ENCODE measurements around the gene ZNF334.

ZNF334 gene

GRCh38 chr20:46512943-46513844 lies at the start of gene ZNF334:
Gene ZNF334 (minus strand): TSS chr20:46513559. CDS start chr20:46512102, 1,457 bp downstream.
- FAIRE-seq: no peak

DNA sequence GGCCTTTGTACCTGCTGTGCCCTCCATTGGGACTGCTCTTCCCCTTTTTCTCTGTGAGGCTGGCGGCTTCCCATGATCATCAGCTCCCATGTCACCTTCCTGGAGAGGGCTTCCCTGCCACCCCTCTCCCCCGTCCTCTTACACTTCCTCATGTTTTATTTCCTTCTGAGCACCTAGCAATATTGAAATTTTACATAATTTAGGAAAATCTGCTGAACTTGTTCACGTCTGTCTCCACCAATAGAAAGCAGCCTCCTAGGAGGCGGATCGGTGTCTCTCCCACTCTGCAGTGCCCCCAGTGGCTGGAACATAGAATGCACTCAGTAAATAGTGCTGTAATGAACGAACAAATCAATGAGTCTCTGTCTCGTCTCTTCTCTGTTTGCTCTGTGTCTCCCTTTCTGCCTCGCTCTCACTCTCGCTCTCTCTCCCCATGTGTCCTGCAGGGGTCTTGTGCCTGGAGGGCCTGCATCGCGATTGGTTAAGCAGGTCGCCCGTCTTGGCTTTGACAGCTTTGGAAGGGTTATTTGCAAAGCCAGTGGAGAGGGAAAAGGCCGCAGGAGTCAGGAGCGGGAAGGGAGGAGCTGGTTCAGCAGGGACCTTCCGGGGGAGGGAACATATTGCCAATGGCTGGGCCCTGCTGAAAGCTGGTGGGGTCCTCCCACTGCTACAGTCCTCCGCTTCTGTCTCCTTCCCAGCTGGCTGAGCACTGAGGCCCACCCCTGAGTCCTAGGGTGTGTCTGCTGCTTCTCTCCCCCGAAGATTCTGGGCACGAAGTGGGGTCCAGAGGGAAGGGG lies 49.2 kb upstream of the ZNF334 start:
- FAIRE-seq: peak; percentile 53

DNA sequence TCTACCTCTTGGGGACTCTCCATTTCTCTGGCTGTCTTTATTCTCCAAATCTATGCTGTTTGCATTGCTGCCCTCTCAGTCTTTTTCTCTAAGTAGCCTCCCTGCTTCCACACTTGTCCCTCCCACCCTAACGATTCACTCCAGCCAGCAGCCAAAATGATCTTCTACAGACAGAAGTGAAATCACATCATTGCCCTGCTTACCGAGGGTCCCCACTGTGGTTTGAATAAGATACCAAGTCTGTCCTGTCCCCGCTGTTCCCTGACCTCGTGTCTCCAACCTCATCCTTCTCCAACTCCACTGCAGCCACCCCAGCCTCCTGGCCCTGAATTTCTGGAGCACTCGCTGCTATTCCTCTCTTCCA lies 48.6 kb upstream of the ZNF334 start:
- FAIRE-seq: no peak

DNA sequence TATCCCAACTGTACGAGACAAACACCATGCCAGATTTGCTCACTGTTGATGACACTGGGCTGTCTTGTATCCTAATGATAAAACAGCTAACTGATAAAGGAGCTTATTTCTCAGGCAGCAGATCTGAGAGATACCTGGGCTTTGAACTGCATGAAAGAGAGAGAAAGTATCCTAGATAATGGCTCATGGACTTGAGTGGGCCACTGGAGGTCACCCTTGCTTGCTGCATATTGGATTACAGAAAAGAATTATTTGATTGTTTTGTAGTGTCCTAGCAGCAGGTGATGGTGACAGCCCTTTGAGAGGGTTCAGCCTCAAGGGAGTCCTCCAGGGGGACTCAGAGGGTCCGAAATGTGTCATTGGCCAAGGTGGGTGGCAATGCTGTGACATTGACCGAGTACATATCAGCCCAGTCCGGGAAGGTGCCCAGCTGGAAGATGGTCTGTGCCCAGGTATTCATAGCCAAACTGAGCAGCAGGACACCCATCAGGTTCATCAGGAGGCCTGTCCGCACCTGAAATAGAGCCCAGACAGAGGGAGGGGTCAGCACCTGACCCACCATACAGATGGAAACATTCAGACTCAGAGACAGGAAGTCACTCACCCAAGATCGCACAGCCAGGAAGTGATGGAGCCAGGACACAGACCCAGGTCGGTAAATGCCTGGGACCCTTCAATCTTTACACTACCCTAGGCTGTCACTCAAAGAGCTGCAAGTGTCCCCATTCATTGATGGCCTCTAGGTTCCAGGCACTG lies 46.5 kb upstream of the ZNF334 start:
- no peak for FAIRE-seq

GRCh38 chr20:46559001-46559400 lies 45.6 kb upstream of the ZNF334 start:
- FAIRE-seq: no peak

DNA sequence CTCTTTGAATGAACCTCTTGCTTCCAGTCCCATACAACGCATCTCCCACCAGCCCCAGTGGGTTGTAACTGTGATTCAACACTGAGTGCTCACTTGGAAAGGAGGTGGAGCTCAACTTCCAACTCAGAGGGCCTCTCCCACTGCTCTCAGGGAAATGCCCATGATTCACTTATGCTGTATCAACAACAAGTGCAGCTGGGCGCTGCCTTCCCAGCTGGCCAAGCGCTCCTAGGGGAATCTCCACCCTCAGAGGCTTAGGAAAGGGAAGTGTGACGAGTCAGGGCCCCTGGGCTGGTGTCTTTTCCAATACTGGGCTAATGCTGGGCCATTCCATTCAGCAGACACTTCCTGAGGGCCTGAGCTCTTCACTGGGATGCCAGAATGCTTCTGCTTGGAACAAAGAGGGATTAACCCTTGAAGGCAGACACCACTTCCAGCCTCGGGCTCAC lies 45.2 kb upstream of the ZNF334 start:
- no peak for FAIRE-seq

DNA sequence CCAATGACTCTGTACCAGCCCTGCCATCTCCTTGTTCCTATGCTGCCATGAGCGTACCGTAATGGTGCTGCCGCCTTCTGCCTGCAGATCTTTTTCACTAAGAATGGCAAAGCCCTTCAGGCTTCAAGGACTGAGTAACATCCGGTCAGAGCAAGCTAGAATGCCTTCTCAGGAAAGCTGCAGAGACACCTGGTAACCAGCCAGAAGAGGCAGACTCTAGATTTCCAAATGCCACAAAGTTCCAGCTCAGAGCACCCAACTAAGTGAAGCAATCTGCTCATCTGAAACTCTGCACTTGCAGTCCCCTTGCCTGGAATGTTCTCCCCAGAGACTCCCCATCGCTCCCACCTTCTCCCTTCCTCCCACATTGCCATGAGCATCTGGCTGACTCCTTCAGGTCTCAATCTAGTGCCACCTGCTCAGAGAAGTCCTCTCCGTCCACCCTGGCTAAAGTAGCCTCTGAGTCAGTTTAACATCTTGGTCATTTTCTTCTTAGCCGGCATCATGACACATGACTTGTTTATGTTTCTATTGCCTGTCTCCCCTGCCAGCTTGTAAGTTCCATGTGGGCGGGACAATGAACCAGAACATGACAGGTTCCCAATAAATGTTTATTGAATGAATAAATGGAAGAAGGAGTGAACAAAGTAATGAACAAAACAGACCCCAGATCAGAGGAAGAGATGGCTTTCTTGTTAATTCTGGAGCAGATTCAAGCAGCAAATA lies 44.0 kb upstream of the ZNF334 start:
- no peak for FAIRE-seq

- FAIRE-seq: no peak
Measured at GRCh38 chr20:46555370-46555956, 42.1 kb upstream of the ZNF334 start.

DNA sequence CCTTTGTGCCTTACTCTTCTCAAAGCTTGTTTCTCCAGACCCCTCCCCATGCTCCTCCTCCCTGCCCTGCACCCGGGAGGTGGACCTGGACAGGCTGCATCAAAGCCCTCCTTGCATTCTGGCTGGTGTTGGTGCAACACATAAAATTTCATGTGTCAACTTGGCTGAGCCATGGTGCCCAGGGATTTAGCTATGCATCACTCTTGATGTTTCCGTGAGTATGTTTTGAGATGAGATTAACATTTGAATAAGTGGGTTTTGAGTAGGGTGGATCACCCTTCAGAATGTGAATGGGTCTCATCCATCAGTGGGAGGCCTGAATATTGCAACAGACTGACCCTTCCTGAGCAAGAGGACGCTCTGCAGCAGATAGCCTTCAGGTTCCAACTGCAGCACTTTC lies 41.5 kb upstream of the ZNF334 start:
- no peak for FAIRE-seq

- no peak for FAIRE-seq
Measured at GRCh38 chr20:46553926-46554325, 40.6 kb upstream of the ZNF334 start.

- no peak for FAIRE-seq
Measured at GRCh38 chr20:46552460-46553420, 39.4 kb upstream of the ZNF334 start.

GRCh38 chr20:46551522-46552381 lies 38.4 kb upstream of the ZNF334 start:
- no peak for FAIRE-seq

GRCh38 chr20:46550461-46550860 lies 37.1 kb upstream of the ZNF334 start, which contains the start of gene OCSTAMP:
Gene OCSTAMP (minus strand): TSS chr20:46550654. CDS start chr20:46550560, 94 bp downstream.
- FAIRE-seq: no peak

DNA sequence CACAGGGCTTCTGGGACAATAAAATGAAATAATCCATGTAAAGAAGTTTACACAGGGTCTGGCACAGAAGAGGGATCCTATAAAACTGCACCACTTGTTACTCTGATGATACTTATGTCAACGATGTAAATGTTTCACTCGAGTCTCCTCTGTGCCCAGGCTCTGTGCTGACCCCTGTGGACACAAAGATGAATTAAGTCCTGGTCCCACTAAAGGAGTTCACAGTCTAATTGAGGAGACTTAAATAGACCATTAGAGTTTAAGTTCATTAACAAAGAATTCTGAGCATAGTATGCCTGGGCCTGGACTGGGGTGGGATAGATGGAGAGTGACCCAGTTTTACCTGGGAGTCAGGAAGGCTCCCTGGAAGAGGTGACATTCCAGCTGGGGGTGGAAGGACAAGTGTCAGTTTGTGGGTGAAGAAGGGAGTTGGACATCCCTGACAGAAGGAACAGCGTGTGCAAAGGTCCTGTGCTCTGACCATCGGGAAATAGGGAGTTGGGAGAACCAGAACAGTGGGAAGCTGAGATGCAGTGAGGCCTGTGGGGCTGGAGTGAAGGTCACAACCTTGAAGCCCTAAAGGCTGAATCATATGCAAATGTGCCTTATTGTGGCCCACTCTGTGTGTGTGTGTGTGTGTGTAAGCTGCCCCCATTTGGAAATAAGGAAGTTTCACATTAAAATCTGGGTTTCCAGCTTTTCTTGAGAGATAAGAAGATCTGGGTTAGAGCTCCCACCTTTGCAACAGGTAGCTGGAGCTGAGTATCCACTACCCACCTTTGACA lies 36.0 kb upstream of the ZNF334 start:
- FAIRE-seq: no peak

- FAIRE-seq: no peak
Measured at GRCh38 chr20:46548688-46549087, 35.3 kb upstream of the ZNF334 start.

- FAIRE-seq: no peak
Measured at GRCh38 chr20:46547995-46548394, 34.6 kb upstream of the ZNF334 start.

- FAIRE-seq: no peak
Measured at GRCh38 chr20:46546936-46547335, 33.6 kb upstream of the ZNF334 start.

- FAIRE-seq: no peak
Measured at GRCh38 chr20:46546298-46546697, 32.9 kb upstream of the ZNF334 start.

GRCh38 chr20:46545827-46546138 lies 32.4 kb upstream of the ZNF334 start:
- FAIRE-seq: no peak
